Mucosa of descending colon (tissue), 3 donors: ENCODE data around the gene CASZ1. TPM values are rescaled to one million over a fixed set of nuclear protein-coding genes. Genes with fewer than 3 reads are reported as not detected.

Experiments
- ATAC-seq: fragments of 200-7000 bp; cut with Tn5 transposase; one replicate; pipeline ENCODE4 v1.9.1; 2020; ENCODE audit warnings: mild to moderate bottlenecking, moderate library complexity
- DNase-seq, 3 donors: peaks; one replicate each; pipeline ENCODE4 v3.0.0-alpha.2; 2020
- H3K36me3 ChIP-seq: fragments of 200-600 bp; one replicate; pipeline ENCODE4 v1.8.0; 2021; ENCODE audit warnings: low read depth, mild to moderate bottlenecking
- H3K4me1 ChIP-seq: fragments of 200-600 bp; one replicate; pipeline ENCODE4 v1.8.0; 2021; ENCODE audit warnings: low read depth, mild to moderate bottlenecking
- H3K4me3 ChIP-seq: fragments of 200-600 bp; one replicate; pipeline ENCODE4 v1.8.0; 2021; ENCODE audit warnings: mild to moderate bottlenecking
- H3K9me3 ChIP-seq: fragments of 200-600 bp; one replicate; pipeline ENCODE4 v1.8.0; 2021; ENCODE audit warnings: mild to moderate bottlenecking
- CTCF ChIP-seq: fragments of 200-600 bp; IDR thresholded peaks from one replicate; pipeline ENCODE4 v1.8.0; 2022; ENCODE audit warnings: antibody characterized with exemption, mild to moderate bottlenecking
- intact Hi-C, 2 donors: fragments of 100-400 bp; cut with DNase I in 1 of 2; cut with micrococcal nuclease in 1 of 2; formaldehyde crosslinking; loops; one replicate each; pipeline versions ENCODE4 v1.11.0 to v1.11.1; 2022; cut with DNase I, micrococcal nuclease
- total RNA-seq, 3 donors: library from RNA; stranded (reverse); fragmentation: NEBNext Ultra II Directional in 2 of 3; extraction: Animal tissue kit (Norgen Biotek cat#: 25700) in 2 of 3; gene quantifications; one replicate each; pipeline versions ENCODE4 v1.2.1 to v1.2.4, GENCODE V29; 2021 to 2023
- donor health status: DM: no; HTN: no; CAD: no; lungs with moderate emphysema.
- donor health status: DM: no; HTN: no; CAD: no.
- donor health status: DM: no; HTN: yes; CAD: no.

Gene CASZ1
- total RNA-seq, 3 donors from 2014 or later = 66.5 to 110 (median 84.5) TPM

- no peak for ATAC-seq
- H3K4me1 ChIP-seq = no peaks in the 10 kb centered on the region
- no peaks in the 10 kb centered on the region for H3K9me3 ChIP-seq
- DNase-seq = no peak
- no peak for TF ChIP-seq CTCF
- intact Hi-C loops = no loop called here
- H3K4me3 ChIP-seq = no peak overlapping the region
- H3K36me3 ChIP-seq = no peaks in the 10 kb centered on the region
Measured at GRCh38 chr1:10625076-10625475, 171.4 kb downstream of the CASZ1 start.

- ATAC-seq (no peak), DNase-seq (no peak)
- no peak overlapping the region for H3K4me3 ChIP-seq
- H3K9me3 ChIP-seq = no peaks in the 10 kb centered on the region
- no peaks in the 10 kb centered on the region for H3K36me3 ChIP-seq
- intact Hi-C loops = no loop called here
- TF ChIP-seq CTCF = no peak
- no peaks in the 10 kb centered on the region for H3K4me1 ChIP-seq
Measured at GRCh38 chr1:10624256-10625050, 172.0 kb downstream of the CASZ1 start.

GRCh38 chr1:10623686-10624145, 172.7 kb downstream of the CASZ1 start:
- ATAC-seq (no peak), DNase-seq (no peak)
- TF ChIP-seq CTCF = no peak
- no peak overlapping the region for H3K4me3 ChIP-seq
- intact Hi-C loops = no loop called here
- no peaks in the 10 kb centered on the region for H3K36me3 ChIP-seq
- H3K9me3 ChIP-seq = no peaks in the 10 kb centered on the region
- no peaks in the 10 kb centered on the region for H3K4me1 ChIP-seq

DNA sequence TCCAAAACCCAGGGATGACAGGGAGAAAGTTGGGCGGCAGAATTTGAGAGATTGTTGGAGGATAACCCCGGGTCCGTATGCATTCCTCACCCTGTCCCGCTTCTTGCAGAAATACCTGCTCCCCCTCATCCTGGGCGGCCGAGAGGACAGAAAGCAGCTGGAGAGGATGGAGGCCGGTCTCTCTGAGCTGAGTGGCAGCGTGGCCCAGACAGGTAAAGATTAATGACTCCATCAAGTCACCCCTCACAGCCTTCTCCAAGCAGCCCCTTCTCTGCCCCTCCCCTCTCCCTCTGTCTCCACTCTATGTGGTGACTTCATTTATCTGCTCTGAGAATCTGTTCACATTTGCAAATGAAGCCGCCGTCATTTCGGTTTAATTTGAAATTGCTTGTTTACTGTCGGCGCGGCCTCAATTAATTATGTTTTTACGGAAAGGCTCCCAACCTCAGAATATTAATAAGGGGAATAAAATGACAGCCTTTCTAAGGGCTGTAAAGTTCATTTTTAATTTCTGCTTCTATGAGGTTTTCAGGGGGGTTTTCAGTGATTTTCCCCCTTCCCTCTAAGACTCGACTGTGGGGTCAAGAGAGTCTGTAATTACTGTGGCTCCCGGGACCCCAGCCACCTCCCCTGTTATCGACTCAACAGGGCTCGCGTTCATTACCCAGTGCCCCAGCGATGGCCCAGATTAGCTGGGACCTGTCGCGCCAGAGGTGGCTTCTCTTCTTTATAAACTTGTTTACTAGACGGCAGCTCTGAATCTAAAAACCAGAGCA, 173.3 kb downstream of the CASZ1 start:
- no peak for ATAC-seq
- Histone ChIP-seq H3K9me3 (no peaks in the 10 kb centered on the region), H3K36me3 (no peaks in the 10 kb centered on the region), H3K4me3 (no peak overlapping the region), H3K4me1 (no peaks in the 10 kb centered on the region)
- DNase-seq = no peak
- TF ChIP-seq CTCF = no peak
- intact Hi-C loops = no loop called here

DNA sequence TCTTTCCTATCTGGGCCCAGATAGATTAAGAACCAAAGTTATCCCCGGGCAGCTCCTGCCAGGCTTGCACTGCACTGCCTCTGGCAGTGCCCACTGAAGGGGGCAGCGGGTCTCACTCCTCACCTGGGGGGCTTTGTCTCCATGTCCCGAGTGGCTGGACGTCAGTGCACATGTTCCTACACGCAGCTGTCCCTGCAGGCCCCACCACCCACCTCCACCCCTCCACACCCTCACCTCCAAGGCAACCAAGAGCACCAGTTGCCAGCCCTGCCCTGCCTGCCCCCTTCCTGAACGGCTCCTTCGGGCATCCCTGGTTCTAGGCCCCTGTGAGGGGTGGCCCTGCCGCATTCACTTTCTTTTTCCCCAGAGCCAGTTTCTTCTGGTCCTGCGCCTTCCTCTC, 174.5 kb downstream of the CASZ1 start:
- Histone ChIP-seq H3K4me1 (no peaks in the 10 kb centered on the region), H3K9me3 (no peaks in the 10 kb centered on the region), H3K36me3 (no peaks in the 10 kb centered on the region), H3K4me3 (no peak overlapping the region)
- no peak for TF ChIP-seq CTCF
- DNase-seq = no peak
- intact Hi-C loops = no loop called here
- ATAC-seq = no peak
